Caki2 (cell line): ENCODE data around the gene DOCK11. TPM values are rescaled to one million over a fixed set of nuclear protein-coding genes. Genes with fewer than 3 reads are reported as not detected.

Source experiments
- DNase-seq: peaks from one replicate; pipeline ENCODE4 v3.0.0-alpha.2; 2015; ENCODE audit warnings: low read depth
- in situ Hi-C: cut with HindIII; loops from 2 replicates; pipeline ENCODE4 v1.10.0; 2016; ENCODE audit warnings: low sequenced_read_pairs, low pct_unique_long_range_greater_than_20kb, mixed read lengths
- total RNA-seq: library from RNA; depleted of rRNA; stranded (reverse); fragments of >200 nt; shearing (Covaris generic); gene quantifications from 2 replicates; pipeline ENCODE4 v1.2.3, GENCODE V29; 2014; ENCODE audit warnings: low replicate concordance

Gene DOCK11
- total RNA-seq, 1 experiment from 2014 or later: 5.5 TPM

- in situ Hi-C loops: no loop called here
- DNase-seq: no peak
Observed at GRCh38 chrX:118497180-118497818, 1.7 kb downstream of the DOCK11 start.

- no peak for DNase-seq
- in situ Hi-C loops: no loop called here
Observed at GRCh38 chrX:118498351-118498750, 2.7 kb downstream of the DOCK11 start.

GRCh38 chrX:118498755-118499154 is 3.1 kb downstream of the DOCK11 start:
- no peak for DNase-seq
- in situ Hi-C loops: no loop called here

DNA sequence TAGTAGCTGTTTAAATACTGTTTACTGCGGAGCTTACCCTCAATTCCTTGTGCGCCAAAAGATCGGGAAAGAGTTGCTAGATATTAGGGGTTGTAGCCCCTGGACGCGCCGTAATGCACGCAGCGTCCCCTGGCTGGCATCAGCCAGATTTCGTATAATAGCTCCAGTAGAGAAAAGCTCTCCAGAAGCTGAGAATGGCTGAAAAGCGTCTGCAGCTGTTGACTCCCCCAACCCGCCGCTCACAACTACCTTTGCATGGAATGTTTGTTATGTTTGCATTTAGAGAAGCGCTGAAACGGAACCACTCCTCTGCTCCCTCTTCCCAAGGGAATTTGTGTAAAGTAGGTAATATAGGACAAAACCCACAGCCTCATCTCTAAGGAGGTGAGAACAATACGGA is 3.7 kb downstream of the DOCK11 start:
- in situ Hi-C loops: no loop called here

DNA sequence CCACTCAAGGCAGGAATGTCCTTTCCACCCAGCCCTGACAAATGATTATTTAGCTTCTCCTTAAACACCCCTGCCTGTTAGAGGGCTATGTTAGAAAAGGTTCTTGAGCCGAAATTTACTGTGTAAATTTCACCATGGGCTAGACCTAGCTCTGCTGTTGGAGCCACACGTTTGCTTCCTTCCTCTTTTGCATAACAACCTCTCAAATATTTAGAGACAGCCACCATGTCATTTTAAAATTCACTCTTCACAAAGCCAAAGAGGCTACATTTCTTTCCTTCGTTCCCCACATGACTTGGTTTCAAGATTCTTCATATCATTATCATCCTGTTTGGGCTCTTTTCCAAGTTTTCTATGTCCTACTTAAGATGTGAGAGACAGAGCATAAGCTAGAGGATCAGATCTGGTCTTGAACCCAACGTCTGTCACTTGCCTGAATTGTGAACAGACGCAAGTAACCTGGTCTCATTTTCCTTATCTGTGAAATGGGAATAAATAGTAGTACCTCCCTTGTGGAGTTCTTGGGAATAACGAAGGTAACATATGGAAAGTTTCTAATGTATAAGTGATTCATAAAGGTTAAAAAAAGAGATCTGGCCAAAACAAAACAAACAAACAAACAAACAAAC is 6.7 kb downstream of the DOCK11 start:
- DNase-seq: no peak
- in situ Hi-C loops: no loop called here

More for the DNA sequence above, 3.7 kb downstream of the DOCK11 start:
- no peak for DNase-seq

DNA sequence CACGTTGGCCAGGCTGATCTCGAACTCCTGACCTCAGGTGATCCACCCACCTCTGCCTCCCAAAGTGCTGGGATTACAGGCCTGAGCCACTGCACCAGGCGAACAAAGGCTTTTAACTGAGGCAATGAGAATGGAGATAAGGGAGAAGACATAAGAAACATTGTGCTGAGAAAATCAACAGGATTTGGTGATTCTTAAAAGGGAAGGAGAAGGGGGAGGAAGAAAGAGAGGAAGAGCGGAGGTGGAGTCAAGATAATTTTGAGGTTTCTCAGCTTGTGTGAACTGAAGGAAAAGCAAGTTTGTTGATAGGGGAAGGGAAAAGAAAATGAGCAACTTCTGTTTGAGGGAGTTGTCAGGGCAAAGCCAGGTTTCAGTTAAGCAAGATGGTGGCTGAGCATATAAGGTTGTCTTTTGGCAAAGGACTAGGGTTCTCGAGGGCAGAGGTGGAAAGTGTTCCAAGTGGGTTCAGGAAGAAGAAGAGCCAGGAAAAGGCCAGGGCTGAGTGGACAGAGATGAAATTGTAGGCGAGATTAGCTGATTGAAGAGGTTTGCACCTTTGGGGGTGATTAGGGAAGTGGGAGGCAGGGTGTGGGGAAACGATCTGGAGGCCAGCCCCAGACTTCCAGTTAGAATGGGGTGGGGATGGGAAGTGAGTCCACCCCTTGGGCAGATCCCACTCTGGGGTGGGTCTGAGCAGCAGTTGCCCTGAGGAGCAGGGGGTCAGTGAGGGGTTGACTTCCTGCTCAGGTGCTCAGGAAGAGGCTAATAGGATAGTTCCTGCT is 7.8 kb downstream of the DOCK11 start:
- no peak for DNase-seq
- in situ Hi-C loops: no loop called here

DNA sequence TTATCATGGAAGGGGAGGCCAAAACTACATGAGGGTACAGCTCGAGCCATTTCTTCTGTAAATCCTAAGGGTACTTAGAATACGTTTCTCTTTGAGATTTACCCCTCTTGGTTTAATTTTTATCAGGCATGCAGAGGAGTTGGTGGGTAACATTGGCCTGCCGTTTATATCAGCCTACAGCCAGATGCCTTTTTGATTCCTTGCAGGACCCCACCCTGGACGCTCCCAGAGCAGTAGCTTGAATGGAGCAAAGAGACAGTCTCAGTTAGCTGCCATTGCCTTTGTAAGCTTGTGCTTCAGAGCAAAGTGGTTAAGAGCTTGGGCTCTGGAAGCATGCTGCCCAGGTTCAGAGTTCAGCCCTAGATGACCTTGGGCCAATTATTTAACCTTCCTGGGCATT is 9.0 kb downstream of the DOCK11 start:
- no peak for DNase-seq
- in situ Hi-C loops: no loop called here

DNA sequence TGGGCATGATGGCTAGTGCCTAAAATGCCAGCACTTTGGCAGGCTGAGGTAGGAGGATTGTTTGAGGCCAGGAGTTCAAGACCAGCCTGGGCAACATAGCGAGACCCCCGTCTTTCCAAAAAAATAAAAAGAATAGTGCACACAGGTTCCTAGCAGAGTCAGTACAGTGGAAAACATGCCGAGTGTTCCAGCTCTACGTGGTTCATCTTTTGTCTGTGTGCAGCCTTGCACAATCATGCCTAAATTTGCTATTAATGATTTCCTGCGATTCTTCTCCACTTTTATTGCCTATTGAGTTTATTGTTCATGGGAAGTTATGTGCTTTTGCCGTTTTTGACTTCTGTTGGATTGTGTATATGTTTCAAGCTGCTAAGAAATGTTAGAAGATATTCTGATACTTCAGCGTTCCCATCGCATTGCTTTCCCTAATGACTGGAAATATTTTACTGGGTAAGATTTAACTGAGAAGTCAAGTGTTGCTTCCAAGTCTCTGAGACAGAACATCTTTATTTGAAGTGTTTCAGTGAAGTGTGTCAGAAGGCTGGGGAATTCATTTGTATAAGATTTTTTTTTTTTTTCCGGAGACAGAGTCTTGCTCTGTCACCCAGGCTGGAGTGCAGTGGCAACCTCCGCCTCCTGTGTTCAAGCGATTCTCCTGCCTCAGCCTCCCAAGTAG is 11.3 kb downstream of the DOCK11 start:
- peak; percentile 44 for DNase-seq
- in situ Hi-C loops: no loop called here

- DNase-seq: peak; percentile 27
- in situ Hi-C loops: no loop called here
Observed at GRCh38 chrX:118507766-118508165, 12.2 kb downstream of the DOCK11 start.

DNA sequence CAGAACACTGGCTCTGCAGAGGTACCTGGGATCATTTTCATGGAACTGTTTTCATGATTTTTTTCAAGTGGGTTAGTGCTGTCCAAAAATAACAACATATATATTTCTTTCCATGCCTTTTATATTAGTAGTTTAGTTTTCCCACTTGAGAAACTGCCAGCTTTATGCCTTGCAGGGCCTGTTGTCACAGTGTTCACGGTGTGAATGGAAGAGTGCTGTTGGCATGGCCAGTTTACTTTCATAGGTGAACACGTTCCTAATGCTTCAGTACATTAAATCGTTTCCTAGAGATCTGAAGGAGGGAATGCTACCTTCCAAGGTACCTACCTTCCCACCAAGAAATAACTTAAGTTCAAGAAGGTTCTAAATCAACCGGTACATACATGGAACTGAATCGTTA is 12.6 kb downstream of the DOCK11 start:
- DNase-seq: no peak
- in situ Hi-C loops: no loop called here

DNA sequence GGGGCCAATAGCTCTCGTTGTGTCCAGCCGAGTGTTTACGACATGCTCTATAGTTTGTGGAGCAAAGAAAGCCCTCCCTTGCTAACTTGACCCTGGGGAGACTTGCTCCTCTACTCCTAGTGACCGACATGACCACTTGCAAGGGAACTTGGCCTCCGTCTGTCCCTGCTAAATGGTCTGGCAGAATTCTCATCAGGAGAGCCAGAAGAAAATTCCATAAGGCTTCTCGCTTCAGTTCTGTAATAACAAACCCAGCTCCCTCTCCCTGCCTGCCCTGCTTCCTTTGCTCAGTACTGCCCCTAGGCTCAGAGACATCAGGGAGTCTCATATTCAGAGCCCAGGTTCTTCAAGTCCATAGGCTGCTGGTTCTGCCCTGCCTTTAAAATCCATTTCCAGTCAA is 13.0 kb downstream of the DOCK11 start:
- in situ Hi-C loops: no loop called here
- no peak for DNase-seq

DNA sequence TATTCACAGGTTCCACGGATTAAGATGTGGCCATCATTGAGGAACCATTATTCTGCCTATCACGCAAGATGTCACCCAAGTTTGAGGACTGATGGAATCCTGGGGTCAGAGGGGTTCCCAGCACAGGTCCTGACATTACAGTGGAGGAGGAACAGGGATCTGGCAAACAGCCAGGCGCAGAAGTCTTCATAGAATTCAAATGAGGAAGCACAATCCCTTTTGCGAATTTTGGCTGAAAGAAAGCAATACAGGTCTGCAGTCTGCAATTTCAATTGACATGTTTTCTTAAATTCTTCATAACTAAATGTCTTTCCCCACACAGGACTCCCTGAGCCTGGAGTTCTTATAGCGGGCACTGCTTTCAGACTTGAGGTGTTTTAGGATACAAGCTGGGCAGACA is 14.5 kb downstream of the DOCK11 start:
- in situ Hi-C loops: no loop called here
- DNase-seq: no peak

DNA sequence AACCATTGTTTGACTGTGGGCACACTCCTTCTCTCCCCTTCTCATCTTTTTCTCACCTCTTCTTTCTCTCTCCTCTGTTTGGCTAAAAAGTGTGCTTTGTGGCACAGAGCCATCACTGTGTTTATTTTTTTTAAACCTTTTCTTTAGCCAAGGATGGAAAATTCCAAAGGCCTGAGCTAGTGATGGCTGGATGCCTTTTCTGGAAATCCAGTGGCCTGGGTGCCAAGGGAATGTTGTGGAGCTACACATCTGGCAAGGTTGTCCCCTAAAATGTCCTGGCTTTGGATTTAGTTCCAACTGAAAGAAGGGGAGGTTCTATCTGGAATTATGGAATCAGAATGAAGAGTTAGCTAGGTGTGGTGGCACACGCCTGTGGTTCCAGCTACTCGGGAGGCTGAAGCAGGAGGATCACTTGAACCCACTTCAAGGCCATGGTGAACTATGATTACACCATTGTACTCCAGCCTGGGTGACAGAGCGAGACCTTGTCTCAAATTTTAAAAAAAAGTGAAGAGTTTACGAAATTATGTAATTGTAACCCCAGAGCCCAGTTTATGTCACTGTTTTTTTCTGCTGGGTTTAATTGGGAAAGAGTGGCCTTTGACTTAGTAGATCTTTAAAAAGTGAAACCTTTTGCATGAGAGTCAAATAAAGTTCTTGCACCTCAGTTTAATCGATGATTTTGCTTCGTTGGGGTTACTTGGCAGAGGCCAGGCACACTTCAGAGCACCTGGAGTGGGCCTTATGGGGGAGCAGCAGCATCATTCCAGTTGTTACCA is 17.7 kb downstream of the DOCK11 start:
- DNase-seq: no peak
- in situ Hi-C loops: no loop called here

DNA sequence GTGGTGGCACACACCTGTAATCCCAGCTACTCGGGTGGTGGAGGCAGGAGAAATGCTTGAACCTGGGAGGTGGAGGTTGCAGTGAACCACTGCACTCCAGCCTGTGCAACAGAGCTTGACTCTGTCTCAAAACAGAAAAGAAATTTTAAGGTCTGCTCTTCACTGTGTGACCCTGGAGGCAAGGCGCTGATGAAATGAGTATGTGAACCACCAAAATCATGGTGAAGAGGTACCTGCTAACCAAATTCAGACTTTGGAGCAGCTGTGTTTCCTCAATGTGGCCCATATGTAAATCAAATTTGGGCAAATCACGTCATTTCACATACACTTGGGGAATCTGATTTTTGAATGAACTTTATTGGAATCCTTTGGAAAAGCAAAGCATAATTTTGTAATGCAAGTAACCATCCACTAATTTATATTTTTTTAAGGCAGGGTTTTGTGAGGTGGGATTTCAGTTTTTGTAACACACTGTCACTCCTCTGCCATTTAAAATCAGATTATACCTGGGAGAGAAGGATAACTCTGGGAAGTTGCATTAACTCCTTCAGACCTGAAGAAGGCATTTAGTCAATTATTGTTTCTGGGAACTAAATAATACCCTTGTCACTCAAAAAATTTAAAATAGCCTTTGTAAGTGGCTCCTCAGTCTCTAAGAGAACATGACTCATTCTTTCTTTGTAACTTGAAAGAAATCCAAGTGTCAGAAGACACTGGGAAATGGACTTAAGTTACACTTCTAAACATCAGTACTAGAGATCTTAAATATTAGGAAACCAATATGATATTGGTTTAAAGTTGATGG is 24.0 kb downstream of the DOCK11 start:
- in situ Hi-C loops: no loop called here
- DNase-seq: no peak

GRCh38 chrX:118520216-118521206 is 24.9 kb downstream of the DOCK11 start:
- in situ Hi-C loops: no loop called here
- DNase-seq: no peak

- in situ Hi-C loops: no loop called here
- DNase-seq: no peak
Observed at GRCh38 chrX:118521435-118521834, 25.8 kb downstream of the DOCK11 start.
